HL-60 (cell line): ENCODE results near the gene RGS14.

ENCODE experiments used
- CTCF ChIP-seq: IDR thresholded peaks from one replicate; pipeline ENCODE4 v1.5.1; 2011; ENCODE audit warnings: low read length, control low read depth, inconsistent platforms; ENCODE audit not compliant: insufficient read depth
- POLR2AphosphoS5 ChIP-seq: IDR thresholded peaks from 2 replicates; pipeline ENCODE4 v1.6.1; 2012; ENCODE audit warnings: low read depth
- REST ChIP-seq: IDR thresholded peaks from 2 replicates; pipeline ENCODE4 v1.6.1; 2012; ENCODE audit warnings: low read depth; ENCODE audit not compliant: insufficient replicate concordance
- SPI1 ChIP-seq: IDR thresholded peaks from 2 replicates; pipeline ENCODE4 v1.6.1; 2012; ENCODE audit warnings: low read depth, mild to moderate bottlenecking, borderline replicate concordance

- TF ChIP-seq CTCF, result no peak
- TF ChIP-seq POLR2AphosphoS5, result no peak
- TF ChIP-seq REST, result no peak
- TF ChIP-seq SPI1, result no peak
These were observed 5.8 kb downstream of the RGS14 start for GRCh38 chr5:177363565-177363964.
